ENCODE data around the gene IQGAP2.
"Not testable (repeated sequence)": the region's sequence is repeated elsewhere in the genome, so short reads cannot be mapped to it uniquely, and the experiment has no call there.

The IQGAP2 gene

GRCh38 chr5:76643371-76643770 lies 240.3 kb downstream of the IQGAP2 start:
- no peak for DNase-seq (ENCODE audit: low spot score)

DNA sequence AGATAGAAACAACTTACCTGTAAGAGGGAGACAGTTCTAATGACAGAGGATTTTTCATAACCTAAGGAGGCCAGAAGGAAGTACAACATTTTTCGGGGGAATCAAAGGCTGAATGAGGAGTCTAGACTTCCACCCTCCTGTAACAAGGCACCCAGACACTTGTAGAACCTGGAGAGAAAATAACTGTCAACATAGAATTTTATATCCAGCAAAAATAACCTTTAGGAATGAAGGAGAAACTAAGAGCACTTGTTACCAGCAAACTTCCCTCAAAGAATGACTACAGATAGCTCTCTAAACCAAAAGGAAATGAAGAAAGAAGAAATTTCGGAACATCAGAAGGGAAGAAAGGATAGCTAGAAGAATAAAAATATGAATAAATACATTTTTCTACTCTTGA lies 246.1 kb downstream of the IQGAP2 start:
- DNase-seq (ENCODE audit: low spot score), result no peak

DNA sequence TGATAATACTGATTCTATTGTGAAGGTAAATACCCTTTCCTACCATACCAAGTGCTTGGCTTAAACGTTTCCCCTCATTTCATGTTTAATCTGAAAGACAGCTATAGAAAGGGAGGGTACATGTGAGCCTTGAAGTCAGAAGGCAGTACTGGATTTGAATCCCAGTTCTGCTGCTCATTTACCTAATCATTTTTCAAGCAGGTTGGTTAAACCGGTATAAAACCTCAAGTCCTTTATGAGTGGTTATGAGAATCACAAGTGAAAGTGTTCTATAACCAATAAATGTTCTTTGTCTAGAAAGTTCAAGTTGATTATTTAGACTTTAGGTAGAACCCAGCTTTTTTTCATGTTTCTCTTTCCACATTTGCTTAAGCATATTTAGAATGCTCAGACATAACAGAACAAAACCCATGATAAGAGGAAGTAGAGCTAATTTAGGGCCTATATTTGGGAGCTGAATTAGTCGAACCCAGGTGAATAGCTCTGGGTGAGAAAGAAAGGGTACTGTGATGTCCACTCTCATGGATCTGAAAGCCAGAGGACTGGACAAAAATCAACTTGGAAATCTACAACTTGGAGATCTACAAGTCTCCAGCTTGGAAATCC lies 249.8 kb downstream of the IQGAP2 start:
- DNase-seq (ENCODE audit: low spot score), result no peak

DNA sequence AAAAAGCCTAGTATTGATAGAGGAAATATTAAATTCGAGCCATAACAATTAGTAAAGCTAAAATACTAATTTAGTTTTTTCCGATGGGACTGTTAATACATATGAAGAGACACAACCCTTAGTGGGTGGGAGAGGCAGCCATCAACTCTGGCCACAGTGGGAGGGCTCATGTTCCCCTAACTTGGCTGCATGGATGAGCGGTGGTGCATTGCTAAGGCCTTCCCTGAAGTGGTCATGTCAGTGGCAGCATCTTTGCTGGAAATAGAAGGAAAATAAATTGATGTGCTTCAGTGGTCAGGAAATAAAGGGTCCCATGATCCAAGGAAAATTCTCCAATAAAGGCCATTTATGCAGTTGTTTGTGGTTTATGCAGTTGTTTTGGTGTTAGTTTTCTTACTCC lies 254.0 kb downstream of the IQGAP2 start:
- no peak for DNase-seq (ENCODE audit: low spot score)

- no peak for DNase-seq (ENCODE audit: low spot score)
Measured at GRCh38 chr5:76657683-76658311, 254.7 kb downstream of the IQGAP2 start.

DNA sequence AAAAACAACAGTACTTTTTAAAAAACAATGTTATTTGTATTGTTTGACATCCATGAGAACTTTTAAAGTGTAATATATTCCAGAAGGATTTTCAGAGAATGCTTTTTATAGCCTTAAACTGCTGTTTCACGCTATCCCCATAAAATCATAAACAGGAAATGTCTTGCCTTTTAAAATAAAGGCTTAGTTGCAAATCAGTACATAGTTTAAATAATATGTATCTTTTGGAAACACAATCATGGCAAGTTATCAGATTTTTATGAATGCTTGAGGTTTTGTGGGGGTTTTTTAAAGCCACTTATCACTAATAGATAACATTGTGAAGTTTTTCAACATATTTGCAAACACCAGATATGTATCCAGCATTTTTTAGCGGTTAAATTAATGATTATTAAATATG lies 257.3 kb downstream of the IQGAP2 start:
- no peak for DNase-seq (ENCODE audit: low spot score)

GRCh38 chr5:76662521-76662920 lies 259.4 kb downstream of the IQGAP2 start:
- DNase-seq (ENCODE audit: low spot score), result no peak

GRCh38 chr5:76663573-76663972 lies 260.5 kb downstream of the IQGAP2 start:
- DNase-seq (ENCODE audit: low spot score), result no peak

DNA sequence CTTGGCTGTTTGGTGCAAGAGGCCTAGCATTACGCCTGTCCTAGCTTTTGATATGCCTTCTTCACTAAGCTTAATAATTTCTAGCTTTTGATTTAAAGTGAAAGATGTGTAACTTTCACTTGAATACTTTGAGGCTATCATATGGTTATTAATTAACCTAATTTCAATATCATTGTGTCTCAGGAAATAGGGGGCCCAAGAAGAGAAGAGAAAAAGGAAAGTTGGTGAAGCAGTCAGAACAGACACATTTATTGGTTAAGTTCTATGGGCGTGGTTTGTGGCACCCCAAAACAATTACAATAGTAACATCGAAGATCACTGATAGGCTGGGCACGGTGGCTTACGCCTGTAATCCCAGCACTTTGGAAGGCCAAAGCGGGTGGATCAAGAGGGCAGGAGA lies 261.0 kb downstream of the IQGAP2 start:
- DNase-seq (ENCODE audit: low spot score), result no peak

- DNase-seq (ENCODE audit: low spot score), result no peak
Measured at GRCh38 chr5:76667495-76667894, 264.4 kb downstream of the IQGAP2 start.

DNA sequence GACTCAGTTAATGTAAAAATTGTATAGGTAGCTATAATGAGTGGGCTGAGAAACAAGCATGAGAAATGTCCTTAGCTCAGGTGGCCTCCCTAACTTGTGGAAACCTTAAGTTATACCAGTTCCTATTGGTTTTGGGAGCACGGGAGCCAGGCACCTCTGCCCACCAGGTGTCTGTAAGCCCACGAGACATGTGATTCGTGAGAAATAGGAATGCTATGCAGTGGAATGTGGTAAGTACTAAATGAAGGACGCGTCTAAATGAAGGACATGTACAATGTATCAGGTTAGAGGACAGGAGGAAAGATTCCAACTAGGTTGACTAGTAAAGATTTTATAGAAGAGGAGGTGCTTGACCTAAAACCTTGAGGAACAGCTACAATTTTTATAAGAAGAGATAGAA lies 266.2 kb downstream of the IQGAP2 start:
- no peak for DNase-seq (ENCODE audit: low spot score)

- no peak for DNase-seq (ENCODE audit: low spot score)
Measured at GRCh38 chr5:76670508-76670907, 267.4 kb downstream of the IQGAP2 start.

- no peak for DNase-seq (ENCODE audit: low spot score)
Measured at GRCh38 chr5:76672242-76672641, 269.2 kb downstream of the IQGAP2 start.

DNA sequence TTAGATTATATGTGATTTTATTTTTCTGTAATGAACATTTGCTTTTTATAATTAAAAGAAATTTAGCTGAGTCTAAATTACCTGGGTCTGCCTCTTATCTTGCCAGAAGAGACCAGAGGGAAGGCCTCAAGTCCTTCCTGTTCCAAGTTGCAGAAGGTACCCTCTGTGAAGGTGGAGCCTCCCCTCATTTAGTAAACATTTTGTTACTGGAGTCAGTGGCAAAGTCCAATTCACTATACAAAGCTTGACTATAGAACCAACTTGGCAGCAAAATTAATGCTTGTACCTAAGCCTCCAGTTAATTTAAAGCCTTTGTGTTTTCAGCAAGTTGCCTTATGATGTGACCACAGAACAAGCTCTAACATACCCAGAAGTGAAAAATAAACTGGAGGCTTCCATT lies 270.0 kb downstream of the IQGAP2 start:
- DNase-seq (ENCODE audit: low spot score), result no peak

- no peak for DNase-seq (ENCODE audit: low spot score)
Measured at GRCh38 chr5:76674330-76675066, 271.4 kb downstream of the IQGAP2 start.

DNA sequence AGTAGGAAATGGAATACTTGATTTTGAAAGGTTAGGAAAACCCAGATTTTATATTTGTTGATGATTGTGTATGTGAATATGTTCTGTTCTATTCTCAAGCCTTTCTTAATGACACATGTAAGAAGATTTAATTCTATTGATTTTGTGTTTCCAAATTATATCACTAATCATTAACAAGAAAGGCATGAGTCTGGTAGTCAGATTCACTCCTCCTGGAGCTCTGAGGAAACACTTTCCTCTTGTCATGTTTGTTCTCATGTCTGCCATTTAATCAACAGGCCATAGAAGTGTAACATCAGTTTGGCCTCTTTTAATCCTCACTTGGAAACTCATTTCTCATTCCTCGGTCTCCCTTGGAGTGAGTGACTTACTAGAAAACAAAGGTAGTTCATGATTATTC lies 272.3 kb downstream of the IQGAP2 start:
- DNase-seq (ENCODE audit: low spot score), result no peak

DNA sequence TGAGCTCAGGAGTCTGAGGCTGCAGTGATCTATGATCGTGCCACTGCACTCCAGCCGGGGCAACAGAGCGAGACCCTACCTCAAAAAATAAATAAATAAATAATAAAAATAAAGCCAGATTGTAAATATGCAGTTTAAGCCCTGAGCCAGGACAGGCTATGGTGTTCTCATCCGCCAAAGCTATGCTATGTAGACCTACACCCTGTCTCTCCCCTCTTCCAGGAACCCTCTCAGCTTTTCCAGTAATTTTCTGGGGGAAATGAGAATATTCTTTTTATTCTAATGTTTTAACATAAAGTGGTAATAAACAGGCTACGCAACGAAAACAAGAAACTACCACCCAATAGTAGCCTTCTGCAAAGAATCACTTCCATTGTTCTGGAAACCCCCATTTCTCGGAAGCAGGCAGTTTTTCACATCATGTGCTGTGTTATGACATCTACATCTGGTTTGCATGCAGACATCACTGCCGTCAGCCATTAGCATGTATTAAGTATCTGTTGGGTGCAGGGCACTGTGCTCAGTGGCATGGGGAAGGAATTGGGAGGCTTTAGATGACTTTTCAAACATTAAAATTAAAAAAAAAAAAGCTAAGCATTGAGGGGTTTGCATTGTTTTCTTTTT lies 274.9 kb downstream of the IQGAP2 start:
- DNase-seq (ENCODE audit: low spot score), result no peak

GRCh38 chr5:76679231-76679630 lies 276.1 kb downstream of the IQGAP2 start:
- no peak for DNase-seq (ENCODE audit: low spot score)

- not testable (repeated sequence) for DNase-seq (ENCODE audit: low spot score)
Measured at GRCh38 chr5:76680826-76681225, 277.7 kb downstream of the IQGAP2 start.

DNA sequence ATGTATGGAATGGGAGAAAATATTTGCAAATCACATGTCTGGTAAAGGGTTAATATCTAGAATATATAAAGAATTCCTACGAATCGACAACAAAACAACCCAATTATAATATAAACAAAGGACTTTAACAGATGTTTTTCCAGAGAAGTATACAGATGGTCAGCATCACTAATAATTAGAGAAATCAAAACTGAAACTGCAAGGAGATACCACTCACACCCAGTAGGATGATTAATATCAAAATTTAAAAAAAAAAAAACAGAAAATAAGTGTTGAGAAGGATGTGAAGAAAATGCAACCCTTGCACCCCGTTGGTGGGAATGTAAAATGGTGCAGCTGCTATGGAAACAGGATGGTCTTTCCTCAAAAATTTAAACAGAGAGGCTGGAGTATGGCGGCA lies 278.2 kb downstream of the IQGAP2 start:
- no peak for DNase-seq (ENCODE audit: low spot score)

- DNase-seq (ENCODE audit: low spot score), result no peak
Measured at GRCh38 chr5:76682387-76682786, 279.3 kb downstream of the IQGAP2 start.

Data from SK-N-DZ (cell line).